Measurements from ENCODE around the gene TMIE.
"Not testable (repeated sequence)": the region's sequence is repeated elsewhere in the genome, so short reads cannot be mapped to it uniquely, and the experiment has no call there.

The TMIE gene

DNA sequence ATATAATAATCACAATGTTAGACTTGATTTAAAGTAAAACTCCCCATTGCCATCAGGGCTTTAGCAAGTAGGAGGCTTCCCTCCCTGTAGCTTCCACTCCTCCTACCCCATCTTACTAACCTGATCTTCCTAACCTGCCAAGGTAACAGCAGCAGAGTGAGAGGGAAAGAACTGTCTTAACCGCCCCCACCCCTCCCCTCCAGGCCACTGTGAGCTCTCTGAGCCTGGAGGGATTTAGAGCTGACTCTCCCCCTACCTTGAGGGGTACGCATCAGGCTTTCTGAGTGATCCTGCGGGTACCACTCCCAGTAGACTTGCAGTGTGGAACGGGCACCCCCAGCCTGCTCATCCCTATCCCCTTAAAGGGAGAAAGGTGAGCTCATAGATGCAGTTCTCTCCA, 27.8 kb downstream of the TMIE start:
- DNase-seq: no peak

DNA sequence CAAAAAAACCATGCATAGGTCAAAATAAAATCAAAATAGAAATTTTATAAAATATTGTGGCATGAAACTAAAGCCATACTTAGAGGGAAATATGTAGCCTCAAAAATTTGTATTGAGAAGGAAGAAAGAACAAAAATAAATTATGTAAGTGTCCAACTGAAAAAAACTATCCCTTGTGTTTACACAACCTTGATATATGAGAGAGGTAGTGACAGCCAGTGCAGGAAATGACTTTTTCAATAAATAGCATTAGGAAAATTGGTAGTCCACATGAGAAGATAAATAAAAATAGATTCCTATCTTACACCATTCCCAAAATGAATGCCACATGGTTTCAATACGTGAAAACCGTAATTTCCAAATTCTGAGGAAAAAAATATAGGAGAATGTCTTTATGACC, 29.6 kb downstream of the TMIE start:
- peak in 1 of 3 experiments; percentile 53 for DNase-seq

DNA sequence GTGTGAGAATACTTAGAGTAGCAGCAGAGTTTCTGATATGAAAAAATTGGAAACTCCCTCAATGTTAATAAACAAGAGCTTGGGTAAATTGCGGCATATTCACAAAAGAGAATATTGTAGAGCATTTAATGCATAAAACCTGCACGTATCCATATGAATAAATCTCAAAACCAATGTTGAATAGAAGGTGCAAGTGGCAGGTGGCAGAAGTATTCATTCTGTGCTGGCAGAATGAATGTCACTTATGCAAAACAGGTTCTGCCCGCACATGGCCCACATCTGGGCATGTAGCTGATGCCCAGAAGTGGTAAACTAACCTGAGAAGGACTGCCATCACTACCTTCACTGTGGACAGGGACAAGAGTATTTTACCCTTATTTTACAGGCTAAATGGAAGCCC, 30.6 kb downstream of the TMIE start:
- peak in 1 of 3 experiments; percentile 34 for DNase-seq

DNA sequence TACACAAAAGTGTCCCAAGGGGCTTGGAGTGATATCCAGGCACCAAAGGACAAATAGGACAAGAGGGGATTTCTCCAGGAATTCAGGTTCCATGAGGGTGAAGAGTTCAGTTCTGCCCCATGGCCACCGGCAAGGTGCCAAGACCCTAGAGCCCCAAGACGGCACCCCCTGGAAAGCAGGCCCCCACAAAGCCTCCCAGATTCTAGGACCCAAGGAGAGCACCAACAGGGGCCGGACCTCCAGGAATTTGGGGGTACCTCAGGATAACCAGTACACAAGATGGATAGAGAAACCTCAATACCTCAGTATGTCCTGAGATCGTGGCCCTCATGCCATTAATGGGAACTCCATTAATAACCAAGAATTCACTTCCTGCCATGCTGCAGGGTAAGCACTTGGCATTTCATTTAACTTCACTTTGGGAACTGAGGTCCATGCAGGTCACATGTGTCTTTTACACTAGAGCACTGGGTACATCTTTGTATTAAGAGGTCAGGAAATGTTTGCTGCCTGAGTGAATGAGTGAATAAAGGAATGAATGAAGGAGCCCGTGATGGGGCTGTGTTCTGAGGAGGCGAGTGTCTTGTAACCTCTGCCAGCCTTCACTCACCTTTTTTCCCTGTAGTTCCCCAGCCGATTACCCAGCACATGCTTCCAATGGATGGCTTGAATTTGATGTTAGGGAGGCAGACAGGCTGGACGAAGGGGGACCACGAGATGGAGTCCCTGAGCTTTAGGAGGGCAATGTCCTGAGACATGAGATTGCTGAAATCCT, 32.0 kb downstream of the TMIE start:
- DNase-seq: no peak

DNA sequence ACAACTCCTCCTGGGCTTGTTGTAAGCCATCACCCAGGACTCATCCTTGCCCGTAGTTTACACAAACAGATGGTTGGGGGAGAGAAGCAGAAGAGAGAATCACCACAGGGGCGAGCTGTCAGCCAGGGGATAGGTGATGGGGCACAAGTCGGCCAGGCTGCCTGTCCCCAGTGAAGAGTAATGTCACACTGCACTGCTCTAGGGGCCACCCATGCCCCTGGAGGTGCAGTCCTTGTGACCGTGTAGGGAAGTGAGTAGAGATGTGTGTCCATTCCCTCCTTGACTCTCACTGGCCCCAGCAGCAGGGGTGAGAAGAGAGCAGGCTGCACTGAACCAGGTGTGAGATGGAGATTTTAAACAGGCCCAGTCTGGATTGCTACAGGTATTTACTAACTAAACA, 33.6 kb downstream of the TMIE start:
- no peak for DNase-seq

DNA sequence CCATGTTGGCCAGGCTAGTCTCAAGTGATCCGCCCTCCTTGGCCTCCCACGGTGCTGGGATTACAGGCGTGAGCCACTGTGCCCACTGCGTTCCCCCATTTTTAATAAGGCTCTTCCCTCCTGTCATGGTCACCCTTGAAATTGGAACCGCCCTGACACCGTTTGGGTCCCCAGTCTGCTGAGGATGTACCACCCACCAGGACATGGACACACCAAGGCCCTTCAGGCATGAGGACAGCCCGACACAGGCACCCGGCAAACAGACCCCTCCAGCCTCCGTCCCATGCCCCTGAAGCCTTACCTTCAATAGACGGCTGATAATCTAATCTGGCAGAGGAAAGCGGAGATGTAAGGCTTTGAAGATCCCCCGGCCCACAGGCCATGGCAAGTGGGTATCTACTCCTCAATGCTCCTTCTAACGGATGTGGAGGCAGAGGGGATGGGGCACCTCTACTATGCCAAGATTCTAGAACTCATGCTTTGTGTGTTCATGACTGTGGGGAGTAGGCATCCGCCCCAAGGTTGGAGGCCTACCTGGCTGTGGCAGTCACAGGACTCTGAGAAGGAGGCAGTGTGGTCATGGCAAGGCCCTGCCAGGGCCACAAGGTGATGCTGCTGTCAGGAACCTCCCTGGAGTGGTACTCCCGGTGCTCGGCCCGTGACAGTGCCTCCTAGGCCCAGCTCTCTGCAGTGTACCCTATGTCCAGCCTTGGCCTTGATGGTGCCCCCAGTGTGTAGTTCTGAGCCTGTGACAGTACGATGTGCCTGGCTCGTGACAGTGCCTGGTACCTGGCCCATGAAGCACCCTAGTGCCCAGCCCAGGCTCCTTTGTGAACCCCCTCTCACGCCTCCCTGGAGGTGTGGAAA, 35.0 kb downstream of the TMIE start:
- DNase-seq: no peak

DNA sequence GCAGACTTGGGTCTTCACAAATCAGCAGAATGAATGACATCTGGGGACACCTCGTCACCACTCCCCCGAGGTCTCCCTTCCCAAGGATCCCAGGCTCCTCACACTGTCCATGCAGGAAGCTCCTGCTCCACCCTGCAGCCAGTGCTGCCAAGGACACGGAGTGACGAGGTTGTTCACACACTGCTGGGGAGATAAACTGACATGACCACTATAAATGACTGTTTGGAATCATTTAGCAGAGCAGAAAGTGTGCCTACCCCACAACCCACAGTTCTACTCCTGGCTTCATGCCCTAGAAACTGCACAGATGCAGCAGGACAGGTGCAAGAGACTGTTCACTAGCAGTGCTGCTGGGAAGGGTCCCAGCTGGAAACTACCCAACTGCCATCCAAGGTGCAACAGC, 36.1 kb downstream of the TMIE start:
- peak in 1 of 3 experiments; percentile 2 for DNase-seq

DNA sequence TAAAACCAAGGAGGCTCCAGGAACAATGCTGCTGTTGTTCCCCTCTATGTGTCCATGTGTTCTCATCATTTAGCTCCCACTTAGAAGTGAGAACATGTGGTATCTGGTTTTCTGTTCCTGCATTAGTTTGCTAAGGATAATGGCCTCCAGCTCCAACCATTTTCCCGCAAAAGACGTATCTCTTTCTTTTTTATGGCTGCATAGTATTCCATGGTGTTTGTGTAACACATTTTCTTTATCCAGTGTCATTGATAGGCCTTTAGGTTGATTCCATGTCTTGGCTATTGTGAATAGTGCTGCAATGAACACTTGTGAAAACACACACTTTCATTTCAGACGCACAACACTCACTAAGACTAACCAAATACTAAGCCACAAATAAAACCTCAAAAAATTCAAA, 38.4 kb downstream of the TMIE start:
- DNase-seq: not testable (repeated sequence)

DNA sequence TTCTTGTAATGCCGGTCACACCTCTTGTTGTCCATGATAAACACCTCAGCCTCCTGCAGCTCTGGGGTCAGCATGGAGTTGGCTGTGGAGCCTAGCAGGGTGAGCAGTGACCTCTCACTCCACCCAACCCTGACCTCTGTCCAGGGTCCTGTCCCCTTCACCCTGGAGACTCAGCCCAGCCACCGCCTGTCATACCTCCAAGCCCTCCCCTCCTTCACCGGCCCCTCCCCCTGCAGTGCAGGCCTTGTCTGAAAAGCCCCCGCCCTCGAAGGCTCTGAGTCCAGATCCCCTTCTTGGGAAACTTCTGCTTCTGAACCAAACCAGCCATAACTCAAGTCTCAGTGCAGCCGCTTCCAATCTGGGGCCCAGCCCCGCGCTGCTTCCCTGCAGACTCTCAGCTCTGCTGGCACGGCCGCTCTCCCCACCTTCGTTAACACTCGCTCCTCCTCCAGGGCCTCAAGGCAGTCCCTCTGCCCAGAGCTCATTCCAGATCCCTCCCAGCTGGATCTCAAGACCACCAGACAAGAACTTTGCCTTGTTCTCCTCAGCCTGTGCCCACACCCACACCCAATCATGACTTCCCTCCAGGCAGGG, 41.9 kb downstream of the TMIE start:
- no peak for DNase-seq

DNA sequence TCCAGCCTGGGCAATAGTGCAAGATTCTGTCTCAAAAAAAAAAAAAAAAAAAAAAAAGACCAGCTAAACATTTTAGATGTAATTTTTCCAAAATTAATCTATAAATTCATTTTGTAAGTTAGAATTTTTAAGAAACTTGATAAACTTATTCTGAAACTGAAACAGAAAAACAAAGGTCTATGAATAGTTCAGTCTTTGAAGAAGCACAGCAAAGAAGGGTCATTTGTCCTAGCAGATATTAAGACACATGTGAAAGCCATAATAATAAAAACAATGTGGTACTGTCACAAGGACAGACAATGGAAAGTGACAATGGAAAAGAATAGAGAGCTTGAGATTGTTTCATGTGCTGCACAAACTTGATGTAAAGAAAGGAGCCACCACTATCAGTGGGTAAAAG, 45.5 kb downstream of the TMIE start:
- DNase-seq: no peak

DNA sequence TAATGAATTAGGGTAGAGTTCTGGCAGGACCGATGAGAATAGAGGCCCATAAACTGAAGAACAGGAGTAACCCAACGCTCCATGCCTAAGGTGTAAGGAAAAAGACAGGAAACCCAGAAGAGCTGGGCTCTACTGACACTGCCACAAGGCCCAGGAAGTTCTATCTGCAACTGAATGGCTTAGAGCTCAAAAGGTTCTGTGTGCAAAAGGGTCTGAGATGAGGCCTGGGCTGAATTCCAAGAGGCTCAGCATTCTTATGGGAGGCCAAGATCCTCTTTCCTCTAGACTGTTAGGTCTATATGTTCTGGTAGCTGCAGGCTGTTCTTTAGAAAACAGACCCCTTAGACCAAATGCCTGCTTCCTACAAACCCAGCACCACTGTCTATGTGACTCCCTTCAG, 47.0 kb downstream of the TMIE start:
- no peak for DNase-seq

DNA sequence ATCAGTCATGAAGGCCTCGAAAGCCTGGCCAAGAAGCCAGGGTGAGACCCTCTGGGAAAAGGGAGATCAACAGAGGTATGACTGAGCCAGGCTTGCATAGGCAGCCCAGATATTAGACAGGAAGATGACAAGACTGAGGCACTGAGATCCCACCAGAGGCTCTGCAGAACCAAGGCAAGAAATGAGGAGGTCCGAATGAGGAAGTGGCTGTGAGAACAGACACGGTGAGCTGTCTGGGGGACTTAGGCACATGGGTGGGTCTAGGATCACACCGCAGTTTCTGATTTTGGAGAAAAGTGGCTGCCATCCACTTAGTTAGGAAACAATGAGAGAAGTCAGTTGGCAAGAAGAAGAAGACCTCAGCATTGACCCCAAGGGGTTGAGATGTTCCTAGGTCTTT, 47.9 kb downstream of the TMIE start:
- no peak for DNase-seq

DNA sequence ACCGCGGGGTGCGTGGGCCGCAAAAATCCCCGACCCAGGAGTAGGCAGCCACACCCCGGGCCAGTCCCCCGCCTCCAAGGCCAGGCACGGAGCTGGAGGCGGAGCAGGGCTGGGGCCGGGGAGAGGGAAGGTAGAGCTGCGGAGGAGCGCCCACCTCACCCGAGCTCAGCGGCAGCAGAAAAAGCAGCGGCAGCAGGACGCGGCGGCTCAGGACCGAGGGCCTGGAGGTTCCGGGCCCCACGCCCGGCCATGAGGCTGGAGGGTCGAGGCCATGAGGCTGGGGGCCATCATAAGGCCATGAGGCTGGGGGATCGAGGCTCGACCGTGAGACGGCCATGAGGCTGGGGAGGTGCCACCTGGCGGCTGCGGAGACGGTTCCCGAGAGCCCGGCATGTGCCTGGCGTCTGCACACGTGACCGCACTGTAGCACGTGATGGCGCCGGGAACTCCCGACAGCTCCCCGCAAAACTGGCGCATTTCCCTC, 49.4 kb downstream of the TMIE start:
- no peak for DNase-seq

DNA sequence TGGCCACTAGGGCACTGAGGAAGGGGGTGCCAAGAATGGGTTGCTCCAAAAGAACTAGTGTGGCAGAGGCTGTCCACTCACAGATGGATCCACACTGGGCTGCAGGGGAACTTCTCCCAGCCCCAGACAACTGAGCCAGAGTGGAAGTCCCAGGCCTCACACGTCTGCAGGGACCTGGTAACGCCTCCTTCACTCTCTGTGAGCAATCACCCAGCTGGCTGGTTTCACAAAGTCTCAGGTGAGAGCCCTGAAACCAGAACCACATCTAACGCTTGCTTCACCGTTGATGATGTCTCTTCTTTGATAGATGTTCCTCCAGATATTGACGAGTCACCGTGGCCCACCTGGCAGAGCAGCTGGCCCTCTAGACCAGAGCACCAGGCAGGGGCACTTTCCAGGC, 51.9 kb downstream of the TMIE start:
- DNase-seq: not testable (repeated sequence)

DNA sequence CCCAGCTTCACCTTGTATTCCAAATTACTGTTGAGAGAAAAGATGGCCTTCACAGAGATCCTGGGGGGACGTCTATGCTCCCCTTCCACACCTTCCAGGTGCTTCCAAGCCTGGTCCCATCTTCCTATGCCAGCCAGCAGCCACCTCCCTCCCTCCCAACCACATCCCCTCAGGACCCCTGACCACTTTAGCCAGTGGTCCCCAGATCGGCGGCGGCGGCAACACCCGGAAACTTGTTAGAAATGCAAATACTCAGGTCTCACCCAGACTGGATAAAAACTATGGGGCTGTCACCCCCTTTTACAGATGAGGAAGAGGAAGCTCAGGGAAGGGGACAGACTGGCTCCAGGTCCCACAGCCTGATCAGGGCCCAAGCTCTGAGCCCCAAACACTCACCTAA, 54.5 kb downstream of the TMIE start:
- DNase-seq: no peak

DNA sequence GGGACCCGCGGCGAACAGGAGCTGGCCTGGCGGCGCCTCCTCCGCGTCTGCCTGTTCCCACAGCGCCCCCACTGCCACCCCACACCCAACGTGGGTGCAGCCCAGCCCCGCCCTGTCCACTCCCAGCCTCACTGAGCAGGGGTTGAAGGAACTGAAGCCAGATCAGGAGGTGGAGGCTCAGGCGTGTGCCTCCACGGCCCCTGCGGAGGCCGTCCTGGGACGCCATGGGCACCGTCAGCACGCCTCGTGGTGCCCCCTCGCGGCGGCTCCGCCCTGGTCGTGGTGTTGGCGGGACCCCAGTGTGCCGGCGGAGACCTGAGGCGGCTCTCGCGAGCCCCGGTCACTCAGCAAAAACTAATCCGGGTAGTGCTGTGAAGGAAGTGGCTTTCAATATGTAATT, 55.5 kb downstream of the TMIE start:
- DNase-seq: no peak

DNA sequence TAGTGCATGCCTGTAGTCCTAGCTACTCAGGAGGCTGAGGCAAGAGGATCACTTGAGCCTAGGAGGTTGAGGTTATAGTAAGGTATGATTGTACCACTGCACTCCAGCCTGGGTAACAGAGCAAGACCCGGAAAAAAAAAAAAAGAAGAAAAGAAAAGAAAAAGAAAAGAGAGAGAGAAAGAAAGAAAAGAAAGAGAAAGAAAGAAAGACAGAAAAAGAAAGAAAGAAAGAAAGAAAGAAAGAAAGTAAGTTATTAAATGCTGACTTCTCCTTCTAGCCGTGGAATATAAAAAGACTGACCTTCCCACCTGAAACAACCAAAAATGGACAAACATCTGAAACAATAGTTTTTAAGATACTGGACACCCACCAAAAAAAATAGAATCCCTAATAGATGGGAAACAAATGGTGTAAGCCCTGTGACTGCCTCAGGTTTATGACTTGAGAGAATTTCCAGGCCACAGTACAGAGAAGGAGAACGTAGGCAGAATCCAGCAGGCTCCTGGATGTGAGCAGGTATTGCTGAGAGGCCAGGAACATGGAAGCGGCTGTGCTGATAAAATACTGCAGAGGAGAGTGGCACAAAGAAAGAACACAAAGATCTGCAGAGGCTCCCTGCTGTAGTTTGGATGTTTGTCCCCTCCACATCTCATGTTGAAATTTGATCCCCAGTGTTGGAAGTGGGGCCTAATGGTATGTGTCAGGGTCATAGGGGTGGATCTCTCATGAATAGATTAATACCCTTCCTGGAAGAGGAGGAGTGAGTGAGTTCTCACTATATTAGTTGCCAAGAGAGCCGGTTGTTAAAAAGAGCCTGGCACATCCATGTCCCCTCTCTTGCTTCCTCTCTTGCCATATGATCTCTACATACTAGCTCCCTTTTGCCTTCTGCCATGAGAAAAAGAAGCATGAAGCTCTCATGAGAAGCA, 58.3 kb downstream of the TMIE start:
- DNase-seq: no peak

All from NCI-H1417 (cell line).